SK-N-SH treated with all-trans-retinoic acid at 6 μM for 48 hours (cell line): Measurements from ENCODE around the gene NOBOX.

Experiments used
- GLIS3 ChIP-seq: fragments of 250-450 bp; sonication (Bioruptor Pico); IDR thresholded peaks from 2 replicates; pipeline ENCODE4 v1.5.0; 2020; ENCODE audit warnings: mild to moderate bottlenecking, moderate library complexity
- OSR1 ChIP-seq: fragments of 250-450 bp; sonication (Bioruptor Pico); IDR thresholded peaks from 2 replicates; pipeline ENCODE4 v1.8.0; 2022; ENCODE audit warnings: moderate library complexity, mild to moderate bottlenecking, inconsistent platforms
- SNAI2 ChIP-seq: fragments of 250-450 bp; sonication (Bioruptor Pico); IDR thresholded peaks from 2 replicates; pipeline ENCODE4 v1.5.0; 2020; ENCODE audit warnings: mild to moderate bottlenecking, moderate library complexity
- ZNF70 ChIP-seq: fragments of 450-650 bp; formaldehyde crosslinking; IDR thresholded peaks from 2 replicates; pipeline ENCODE4 v1.5.0; 2020; ENCODE audit warnings: mild to moderate bottlenecking, moderate library complexity
- TF ChIP-seq, protein P1 (sequence below): fragments of 250-450 bp; sonication (Bioruptor Pico); IDR thresholded peaks from 2 replicates; pipeline ENCODE4 v1.8.0; 2020; ENCODE audit warnings: mild to moderate bottlenecking, moderate library complexity, borderline replicate concordance

DNA sequence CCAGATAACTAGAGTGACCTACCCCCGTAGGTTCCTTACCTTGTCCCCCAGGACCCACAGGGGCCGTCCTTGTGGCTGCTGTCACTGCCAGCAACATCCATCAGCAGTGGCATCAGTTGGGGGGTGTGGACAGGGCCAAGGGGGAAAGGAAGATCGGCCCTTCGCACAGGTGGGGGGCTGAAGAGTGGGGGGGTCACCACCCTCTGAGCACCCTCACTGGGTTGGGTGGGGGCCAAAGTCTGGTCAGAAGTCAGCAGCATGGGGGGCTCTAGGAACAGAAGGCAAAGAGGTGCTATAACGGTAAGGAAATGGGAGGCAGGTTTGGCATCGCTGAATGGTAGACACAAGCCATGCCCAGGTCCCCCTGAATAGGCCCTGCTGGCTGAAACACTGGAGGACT is 4.6 kb downstream of the NOBOX start:
- TF ChIP-seq GLIS3 (no peak), OSR1 (CRISPR knock-in tag) (no peak), SNAI2 (CRISPR knock-in tag) (no peak), ZNF70 (CRISPR knock-in tag) (no peak)
- TF ChIP-seq, protein P1, sequence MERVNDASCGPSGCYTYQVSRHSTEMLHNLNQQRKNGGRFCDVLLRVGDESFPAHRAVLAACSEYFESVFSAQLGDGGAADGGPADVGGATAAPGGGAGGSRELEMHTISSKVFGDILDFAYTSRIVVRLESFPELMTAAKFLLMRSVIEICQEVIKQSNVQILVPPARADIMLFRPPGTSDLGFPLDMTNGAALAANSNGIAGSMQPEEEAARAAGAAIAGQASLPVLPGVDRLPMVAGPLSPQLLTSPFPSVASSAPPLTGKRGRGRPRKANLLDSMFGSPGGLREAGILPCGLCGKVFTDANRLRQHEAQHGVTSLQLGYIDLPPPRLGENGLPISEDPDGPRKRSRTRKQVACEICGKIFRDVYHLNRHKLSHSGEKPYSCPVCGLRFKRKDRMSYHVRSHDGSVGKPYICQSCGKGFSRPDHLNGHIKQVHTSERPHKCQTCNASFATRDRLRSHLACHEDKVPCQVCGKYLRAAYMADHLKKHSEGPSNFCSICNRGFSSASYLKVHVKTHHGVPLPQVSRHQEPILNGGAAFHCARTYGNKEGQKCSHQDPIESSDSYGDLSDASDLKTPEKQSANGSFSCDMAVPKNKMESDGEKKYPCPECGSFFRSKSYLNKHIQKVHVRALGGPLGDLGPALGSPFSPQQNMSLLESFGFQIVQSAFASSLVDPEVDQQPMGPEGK, result no peak
